HL-60/S4 treated with retinoic acid at 250 ng/mL for 4 days and 3 days (cell line): Measurements from ENCODE around the gene IL9R.
"Not testable (repeated sequence)": the region's sequence is repeated elsewhere in the genome, so short reads cannot be mapped to it uniquely, and the experiment has no call there.

Source experiments
- in situ Hi-C: fragments of 300-500 bp; cut with MboI; formaldehyde crosslinking; loops from 2 replicates; pipeline ENCODE4 v1.7.0; 2022; ENCODE audit warnings: low sequenced_read_pairs

IL9R gene

DNA sequence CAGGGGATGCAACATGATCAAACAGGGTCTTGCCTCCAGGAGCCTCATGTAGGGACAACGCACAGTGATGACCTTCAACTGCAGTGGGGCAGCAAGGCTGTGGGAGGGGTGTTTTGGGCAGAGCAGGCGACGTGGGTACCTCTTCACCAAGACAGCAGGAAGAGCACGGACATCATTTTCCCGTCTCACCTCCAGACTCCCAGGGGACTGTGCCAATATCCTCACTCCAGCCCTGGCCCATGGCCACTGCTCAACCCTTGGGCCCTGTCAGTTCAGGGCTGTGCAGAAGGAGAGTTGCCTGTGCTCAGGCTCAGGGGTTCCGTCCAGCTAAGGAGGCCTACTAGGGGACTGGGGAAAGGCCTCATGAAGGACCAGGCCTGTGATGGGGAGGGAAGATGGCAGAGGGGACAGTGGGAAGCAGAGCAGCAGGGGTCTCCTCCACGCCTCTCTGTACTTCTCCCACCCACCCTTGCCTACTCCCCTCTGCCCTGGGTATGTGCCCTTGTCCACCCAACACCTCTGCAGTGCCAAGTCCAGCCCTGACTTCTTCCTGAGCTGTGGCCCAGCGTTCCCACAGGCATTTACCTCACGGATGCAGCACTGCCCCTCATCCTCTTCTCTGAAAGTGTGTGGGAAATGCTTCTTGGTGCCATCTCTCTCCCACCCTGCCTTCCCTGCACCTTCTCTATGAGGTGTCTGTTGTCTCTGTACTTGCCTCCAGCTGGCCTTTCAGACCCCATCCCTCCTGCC is 1.4 kb downstream of the IL9R start:
- in situ Hi-C loops = no loop called here

DNA sequence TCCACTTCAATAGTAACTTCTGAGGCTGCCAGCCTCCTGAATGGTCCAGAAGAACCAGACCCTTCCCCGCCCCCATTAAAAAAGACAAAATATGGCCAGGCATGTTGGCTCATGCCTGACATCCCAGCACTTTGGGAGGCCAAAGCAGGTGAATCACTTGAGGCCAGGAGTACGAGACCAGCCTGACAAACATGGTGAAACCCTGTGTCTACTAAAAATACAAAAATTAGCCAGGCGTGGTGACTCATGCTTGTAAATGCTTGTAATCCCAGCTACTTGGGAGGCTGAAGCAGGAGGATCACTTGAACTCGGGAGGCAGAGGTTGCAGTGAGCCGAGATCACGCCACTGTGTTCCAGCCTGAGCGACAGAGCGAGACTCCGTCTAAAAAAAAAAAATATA is 2.3 kb downstream of the IL9R start:
- in situ Hi-C loops = not testable (repeated sequence)

DNA sequence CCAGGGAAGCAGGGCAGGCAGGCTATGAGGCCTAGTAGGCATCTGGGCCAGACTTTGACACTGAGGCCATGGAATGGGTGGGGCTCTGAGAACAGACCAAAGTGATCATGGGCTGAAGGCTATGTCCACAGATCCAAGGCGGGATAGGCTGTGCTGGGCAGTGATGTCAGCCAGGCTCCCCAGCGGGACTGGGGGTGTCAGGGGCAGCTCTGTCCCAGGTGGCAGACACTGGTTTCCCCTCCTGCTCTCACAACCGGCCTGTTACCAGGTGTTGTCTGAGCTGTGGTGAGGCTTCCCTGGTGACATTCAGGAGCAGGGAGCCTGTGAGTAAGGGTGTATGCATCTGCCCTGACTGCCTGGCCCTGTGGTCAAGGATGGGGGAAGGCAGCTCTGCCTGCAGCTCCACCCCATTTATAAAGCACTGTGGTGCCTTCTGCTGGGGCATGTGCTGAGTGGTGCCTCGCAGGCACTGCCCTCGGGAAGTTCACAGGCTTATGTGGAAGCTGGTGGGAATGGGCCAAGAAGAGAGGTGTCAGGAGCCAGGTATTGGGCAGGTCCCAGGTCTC is 2.9 kb downstream of the IL9R start:
- in situ Hi-C loops = no loop called here

DNA sequence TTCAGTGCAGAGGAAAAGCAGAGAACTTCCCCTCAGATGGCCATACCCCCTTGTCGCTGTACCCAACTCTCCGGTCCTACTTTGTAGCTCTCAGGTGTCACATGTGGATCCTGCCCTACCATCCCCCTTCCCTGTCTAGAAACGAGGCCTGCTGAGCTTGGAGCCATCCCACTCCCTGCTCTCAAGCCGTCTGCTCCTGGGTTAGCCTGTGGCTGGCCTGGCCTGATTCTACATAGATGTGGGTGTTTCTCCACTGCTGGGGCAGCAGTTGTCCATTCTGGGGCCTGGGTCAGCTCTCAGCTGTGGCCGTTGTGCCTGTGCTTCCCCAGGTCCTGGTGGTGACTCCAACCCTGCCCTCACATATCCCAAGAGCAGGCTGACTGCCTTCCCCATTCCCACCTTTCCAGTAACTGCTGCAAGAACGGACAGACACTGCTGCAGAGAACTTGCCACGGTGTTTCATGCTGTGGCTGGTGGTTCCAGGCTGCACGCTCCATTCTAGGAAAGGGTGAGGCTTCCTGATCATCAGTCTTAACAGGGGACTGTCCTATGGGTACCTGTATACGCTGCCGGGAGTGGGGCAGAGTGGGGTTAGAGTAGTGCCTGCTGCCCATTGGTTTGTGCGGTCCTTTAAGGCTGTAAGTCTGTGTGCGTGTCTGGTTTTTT is 3.6 kb downstream of the IL9R start:
- in situ Hi-C loops = no loop called here

DNA sequence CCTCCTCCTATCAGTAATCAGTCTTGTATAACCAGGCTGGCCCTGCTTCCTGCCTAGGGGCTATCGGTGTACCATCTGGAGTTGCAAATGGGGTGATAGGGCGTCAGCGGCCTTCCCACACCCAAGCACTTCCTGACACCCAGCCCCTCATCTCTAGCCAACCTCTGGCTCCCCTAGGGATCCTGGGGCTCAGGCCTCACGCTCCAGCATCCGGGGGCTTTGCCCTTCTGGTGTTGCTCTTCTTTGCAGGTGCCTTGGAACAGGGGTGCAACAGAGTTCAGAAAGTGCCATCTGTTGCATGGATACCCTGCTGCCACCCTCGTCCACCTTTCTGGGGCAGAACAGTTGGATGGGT is 4.1 kb downstream of the IL9R start:
- in situ Hi-C loops = no loop called here

DNA sequence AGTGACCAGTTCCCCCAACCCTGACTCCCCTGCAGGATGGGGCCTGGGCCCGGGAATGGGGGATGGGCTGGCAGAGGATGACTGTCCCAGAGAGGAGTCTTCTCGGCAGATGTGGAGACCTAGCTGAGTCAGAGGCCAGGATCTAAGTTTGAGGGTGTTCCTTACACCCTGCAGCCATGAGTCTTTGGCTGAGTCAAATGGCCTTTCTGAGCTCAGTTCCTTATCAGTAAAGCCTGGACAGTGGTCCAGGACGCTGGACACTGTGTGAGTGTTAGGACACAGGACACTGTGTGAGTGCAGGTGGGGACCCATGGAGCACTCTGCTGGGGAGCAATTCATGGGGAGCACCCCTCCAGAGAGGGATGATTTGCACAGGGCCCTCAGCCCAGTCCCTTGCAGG is 5.0 kb downstream of the IL9R start:
- in situ Hi-C loops = no loop called here

DNA sequence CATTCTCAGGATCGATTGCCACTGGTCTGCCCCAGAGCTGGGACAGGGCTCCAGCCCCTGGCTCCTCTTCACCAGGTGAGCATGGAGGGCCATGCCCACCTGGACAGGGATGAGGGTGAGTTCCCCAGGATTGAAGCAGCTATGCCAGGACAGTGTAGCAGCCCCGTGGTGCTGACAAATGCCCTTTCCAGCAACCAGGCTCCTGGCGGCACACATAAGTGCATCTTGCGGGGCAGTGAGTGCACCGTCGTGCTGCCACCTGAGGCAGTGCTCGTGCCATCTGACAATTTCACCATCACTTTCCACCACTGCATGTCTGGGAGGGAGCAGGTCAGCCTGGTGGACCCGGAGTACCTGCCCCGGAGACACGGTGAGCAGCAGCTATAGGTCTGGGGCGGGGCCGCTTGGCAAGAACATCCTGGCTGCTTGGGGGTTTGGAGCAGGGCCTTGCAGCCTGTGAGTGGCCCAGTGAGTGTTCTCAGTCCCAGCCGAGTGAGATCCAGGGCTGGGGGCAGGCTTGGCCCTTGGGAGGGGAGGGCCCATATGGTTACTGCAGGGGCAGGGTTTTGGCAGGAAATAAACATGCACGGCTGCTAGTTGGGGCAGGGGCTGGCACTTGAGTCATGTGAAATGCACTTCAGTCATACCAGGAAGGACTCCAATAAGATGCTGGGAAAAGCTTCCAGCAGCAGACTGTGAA is 6.1 kb downstream of the IL9R start:
- in situ Hi-C loops = no loop called here

DNA sequence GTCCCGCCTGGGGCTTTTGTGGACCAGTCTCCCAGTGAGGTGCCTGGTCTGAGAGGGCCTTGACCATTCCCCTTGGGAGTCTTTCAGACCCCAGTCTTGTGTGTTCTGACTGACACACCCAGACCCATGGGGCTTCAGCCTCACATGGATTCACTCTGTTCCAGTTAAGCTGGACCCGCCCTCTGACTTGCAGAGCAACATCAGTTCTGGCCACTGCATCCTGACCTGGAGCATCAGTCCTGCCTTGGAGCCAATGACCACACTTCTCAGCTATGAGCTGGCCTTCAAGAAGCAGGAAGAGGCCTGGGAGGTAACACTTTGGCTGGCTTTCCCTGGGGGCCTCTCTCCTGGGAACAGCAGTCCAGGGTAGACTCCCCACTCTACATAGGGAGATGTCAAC is 6.8 kb downstream of the IL9R start:
- in situ Hi-C loops = no loop called here

DNA sequence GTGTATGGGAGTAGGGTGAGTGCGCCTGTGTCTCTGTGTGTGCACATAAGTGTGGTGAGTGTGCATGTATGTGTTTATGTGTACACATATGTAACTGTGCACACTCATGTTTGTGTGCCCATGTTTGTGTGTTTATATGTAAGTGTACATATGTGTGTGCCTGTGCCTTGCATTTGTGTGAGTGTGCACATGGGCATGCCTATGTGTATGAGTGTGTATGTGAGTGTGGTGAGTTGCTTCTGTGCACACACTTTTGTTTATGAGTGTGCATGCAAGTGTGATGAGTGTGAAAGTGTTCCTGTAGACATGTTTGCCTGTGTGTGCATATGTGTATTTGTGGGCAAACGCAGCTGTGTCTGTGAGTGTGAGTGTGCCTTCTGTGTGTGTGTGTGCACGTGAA is 7.2 kb downstream of the IL9R start:
- in situ Hi-C loops = no loop called here

DNA sequence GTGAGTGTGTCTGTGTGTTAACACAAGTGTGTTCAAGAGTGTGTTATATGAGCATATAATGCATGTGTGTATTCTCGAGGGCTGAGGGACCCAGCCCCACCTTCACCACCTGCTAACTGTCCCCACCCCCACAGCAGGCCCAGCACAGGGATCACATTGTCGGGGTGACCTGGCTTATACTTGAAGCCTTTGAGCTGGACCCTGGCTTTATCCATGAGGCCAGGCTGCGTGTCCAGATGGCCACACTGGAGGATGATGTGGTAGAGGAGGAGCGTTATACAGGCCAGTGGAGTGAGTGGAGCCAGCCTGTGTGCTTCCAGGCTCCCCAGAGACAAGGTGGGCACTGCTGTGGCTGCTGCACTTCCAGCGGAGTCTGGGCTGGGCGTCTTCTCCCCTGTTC is 7.6 kb downstream of the IL9R start:
- in situ Hi-C loops = no loop called here

DNA sequence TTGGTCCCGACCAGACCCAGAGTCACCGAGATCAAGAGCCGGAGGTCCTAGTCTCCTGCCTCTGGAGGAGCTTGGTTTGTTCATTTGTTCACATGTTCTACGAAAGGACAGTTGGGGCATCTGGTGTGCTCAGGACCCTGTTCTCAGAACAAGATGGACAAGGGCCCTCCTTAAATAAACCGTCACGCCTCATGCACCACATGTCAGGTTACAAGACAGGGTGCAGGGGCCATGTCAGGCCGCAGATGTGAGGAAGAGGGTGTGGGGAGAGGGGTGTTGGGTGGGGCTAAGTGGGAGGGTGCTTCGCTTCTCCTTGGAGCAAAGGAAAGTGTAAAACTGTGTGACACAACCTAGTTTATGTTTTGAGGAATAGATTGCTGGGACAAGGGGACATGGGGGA is 9.0 kb downstream of the IL9R start:
- in situ Hi-C loops = not testable (repeated sequence)

DNA sequence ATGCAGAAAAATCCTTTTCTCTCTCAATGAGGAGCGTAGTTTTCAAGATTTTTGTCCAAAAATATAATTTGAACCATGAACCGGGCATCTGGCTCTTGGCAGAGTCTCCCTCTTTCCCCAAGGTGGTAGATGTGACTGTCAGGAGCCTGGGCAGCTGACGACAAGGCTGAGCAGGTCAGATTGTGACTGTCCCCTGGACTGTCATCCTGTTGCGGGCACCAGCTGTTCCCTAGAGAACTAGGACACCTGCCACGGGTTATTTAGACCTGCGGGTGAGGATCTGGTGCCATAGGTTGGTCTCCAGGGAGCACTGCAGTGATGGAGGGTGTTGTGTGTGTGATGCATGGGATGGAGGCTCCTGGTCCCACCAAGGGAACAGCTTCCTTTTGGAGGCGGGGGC is 10.9 kb downstream of the IL9R start:
- in situ Hi-C loops = not testable (repeated sequence)

DNA sequence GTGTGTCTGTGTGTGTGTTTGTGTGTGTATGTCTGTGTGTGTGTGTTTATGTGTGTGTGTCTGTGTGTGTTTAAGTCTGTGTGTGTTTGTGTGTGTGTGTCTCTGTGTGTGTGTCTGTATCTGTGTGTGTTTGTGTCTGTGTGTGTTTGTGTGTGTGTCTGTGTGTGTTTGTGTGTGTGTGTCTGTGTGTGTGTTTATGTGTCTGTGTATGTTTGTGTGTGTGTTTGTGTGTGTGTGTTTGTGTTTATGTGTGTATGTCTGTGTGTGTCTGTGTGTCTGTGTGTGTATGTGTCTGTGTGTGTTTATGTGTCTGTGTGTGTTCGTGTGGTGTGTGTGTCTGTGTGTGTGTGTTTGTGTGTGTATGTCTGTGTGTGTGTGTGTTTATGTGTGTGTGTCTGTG is 11.4 kb downstream of the IL9R start:
- in situ Hi-C loops = no loop called here

DNA sequence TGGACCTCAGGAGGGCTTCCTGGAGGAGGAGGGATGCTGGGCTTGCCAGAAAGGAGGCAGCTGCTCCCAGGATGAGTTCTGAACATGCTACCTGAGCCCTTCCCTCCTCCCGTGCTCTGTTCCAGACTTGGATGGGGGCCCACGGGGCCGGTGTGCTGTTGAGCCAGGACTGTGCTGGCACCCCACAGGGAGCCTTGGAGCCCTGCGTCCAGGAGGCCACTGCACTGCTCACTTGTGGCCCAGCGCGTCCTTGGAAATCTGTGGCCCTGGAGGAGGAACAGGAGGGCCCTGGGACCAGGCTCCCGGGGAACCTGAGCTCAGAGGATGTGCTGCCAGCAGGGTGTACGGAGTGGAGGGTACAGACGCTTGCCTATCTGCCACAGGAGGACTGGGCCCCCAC is 12.2 kb downstream of the IL9R start:
- in situ Hi-C loops = not testable (repeated sequence)

DNA sequence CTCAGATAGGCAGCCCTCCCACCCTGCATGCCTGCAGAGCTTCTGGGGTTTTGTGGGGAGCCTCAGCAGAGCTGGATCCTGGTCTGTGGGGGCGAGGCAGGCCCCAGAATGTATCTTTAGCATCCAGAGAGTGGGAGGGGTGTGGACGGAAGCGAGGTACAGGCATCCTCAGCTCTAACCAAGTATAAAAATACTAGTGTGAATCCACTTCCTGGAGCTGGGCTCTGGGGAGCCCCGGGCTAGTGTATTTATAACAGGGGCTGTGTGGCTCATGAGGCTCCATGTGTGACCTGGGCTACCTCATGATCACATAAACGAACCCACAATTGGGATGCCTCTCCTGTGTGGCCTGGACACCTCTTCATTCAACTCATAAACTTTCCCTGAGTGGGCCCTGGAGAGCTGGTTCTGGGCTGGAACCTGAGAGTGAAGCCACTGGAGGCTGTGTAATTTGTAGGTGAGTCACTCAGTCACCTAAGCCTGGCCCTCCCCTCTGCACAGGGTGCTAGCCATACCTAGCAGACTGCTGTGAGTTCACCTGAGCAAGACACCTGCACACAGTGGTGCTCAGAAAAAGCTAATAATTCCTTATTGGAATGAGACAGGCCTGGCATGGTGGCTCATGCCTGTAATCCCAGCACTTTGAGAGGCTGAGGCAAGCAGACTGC is 15.9 kb downstream of the IL9R start:
- in situ Hi-C loops = not testable (repeated sequence)

DNA sequence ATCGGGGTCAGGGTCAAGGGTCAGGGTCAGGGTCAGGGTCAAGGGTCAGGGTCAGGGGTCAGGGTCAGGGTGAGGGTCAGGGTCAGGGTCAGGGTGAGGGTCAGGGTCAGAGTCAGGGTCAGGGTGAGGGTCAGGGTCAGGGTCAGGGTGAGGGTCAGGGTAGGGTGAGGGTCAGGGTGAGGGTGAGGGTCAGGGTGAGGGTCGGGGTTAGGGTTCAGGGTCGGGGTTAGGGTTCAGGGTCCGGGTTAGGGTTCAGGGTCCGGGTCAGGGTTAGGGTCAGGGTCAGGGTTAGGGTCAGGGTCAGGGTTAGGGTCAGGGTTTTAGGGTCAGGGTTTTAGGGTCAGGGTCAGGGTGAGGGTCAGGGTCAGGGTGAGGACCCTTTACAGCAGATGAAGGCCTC is 22.4 kb downstream of the IL9R start:
- in situ Hi-C loops = not testable (repeated sequence)

DNA sequence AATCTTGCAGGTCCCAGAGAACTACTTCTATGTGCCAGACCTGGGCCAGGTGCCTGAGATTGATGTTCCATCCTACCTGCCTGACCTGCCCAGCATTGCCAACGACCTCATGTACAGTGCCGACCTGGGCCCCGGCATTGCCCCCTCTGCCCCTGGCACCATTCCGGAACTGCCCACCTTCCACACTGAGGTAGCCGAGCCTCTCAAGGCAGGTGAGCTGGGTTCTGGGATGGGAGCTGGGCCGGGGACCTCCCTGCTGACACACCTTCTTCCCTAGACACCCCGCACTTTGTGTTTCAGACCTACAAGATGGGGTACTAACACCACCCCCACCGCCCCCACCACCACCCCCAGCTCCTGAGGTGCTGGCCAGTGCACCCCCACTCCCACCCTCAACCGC is 25.5 kb downstream of the IL9R start:
- in situ Hi-C loops = not testable (repeated sequence)

DNA sequence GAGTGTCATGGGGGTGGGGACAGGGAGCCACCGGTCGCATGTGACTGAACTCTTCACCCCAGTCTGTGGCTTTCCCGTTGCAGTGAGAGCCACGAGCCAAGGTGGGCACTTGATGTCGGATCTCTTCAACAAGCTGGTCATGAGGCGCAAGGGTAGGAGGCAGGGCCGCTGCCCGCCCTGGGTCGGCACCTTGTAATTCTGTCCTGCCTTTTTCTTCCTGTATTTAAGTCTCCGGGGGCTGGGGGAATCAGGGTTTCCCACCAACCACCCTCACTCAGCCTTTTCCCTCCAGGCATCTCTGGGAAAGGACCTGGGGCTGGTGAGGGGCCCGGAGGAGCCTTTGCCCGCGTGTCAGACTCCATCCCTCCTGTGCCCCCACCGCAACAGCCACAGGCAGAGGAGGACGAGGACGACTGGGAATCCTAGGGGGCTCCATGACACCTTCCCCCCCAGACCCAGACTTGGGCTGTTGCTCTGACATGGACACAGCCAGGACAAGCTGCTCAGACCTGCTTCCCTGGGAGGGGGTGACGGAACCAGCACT is 27.5 kb downstream of the IL9R start:
- in situ Hi-C loops = not testable (repeated sequence)

DNA sequence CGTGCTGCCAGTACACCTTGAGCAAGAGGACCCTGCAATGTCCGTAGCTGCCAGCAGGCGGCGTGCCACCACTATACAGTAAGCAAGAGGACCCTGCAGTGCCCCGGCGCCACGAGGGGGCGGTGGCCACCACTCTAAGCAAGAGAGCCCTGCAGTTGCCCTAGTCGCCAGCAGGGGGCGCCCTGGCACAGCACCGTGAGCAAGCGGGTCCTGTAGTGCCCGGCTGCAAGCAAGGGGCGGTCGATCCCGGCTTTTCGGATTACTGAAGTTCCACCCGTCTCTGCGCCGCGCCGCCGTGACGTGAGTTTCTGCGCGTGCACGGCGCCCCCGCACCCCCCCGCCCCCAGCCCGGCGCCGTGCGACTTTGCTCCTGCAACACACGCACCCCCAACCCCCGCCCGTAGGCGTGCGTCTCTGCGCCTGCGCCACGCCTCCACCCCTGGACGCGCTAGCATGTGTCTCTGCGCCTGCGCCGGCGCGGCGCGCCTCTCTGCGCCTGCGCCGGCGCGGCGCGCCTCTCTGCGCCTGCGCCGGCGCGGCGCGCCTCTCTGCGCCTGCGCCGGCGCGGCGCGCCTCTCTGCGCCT is 31.2 kb downstream of the IL9R start:
- in situ Hi-C loops = not testable (repeated sequence)

DNA sequence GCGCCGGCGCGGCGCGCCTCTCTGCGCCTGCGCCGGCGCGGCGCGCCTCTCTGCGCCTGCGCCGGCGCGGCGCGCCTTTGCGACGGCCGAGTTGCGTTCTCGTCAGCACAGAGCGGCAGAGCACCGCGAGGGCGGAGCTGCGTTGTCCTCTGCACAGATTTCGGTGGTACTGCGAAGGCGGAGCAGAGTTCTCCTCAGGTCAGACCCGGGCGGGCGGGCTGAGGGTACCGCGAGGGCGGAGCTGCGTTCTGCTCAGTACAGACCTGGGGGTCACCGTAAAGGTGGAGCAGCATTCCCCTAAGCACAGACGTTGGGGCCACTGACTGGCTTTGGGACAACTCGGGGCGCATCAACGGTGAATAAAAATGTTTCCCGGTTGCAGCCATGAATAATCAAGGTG is 31.8 kb downstream of the IL9R start:
- in situ Hi-C loops = not testable (repeated sequence)
